Ovary (tissue), 3 donors: ENCODE measurements around the gene NCSTN.
"Not testable (repeated sequence)": the region's sequence is repeated elsewhere in the genome, so short reads cannot be mapped to it uniquely, and the experiment has no call there.

Source experiments
- CTCF ChIP-seq, 3 donors: fragments of 450-650 bp in 2 of 3; fragments of 200-600 bp in 1 of 3; IDR thresholded peaks; one replicate each; pipeline versions ENCODE4 v1.5.1 to v1.8.0; 2016 to 2022; ENCODE audit warnings: antibody characterized with exemption in 3 of 3, mild to moderate bottlenecking in 1 of 3
- EP300 ChIP-seq: sonication (generic); formaldehyde crosslinking; IDR thresholded peaks from one replicate; pipeline ENCODE4 v1.6.1; 2017; ENCODE audit warnings: antibody characterized with exemption
- POLR2A ChIP-seq: fragments of 450-650 bp; IDR thresholded peaks from one replicate; pipeline ENCODE4 v1.6.1; 2017; ENCODE audit warnings: antibody characterized with exemption, mild to moderate bottlenecking, moderate library complexity
- donor health status: DM: no; HTN: no; CAD: no.

GRCh38 chr1:160384812-160385211, 41.6 kb downstream of the NCSTN start:
- not testable (repeated sequence) for TF ChIP-seq CTCF (IDR thresholded peaks at IDR 0.05); POLR2A; EP300
